Trophoblast cell (in vitro differentiated cells and primary cell): ENCODE measurements around the gene PRKCH.

Source experiments
- DNase-seq, 2 donors: peaks; one replicate each; pipeline ENCODE4 v3.0.0-alpha.2; 2016
- H2AFZ ChIP-seq: 2 replicates; pipeline ENCODE4 v1.6.1; 2013; ENCODE audit warnings: low read length, moderate library complexity, mild to moderate bottlenecking; ENCODE audit not compliant: insufficient read depth, poor library complexity
- H2AK5ac ChIP-seq: 2 replicates; pipeline ENCODE4 v1.6.1; 2013; ENCODE audit warnings: mild to moderate bottlenecking, low read length
- H2BK120ac ChIP-seq: 2 replicates; pipeline ENCODE4 v1.6.1; 2013; ENCODE audit warnings: low read length, mild to moderate bottlenecking, moderate library complexity; ENCODE audit not compliant: insufficient read depth, poor library complexity
- H2BK12ac ChIP-seq: 2 replicates; pipeline ENCODE4 v1.6.1; 2013; ENCODE audit warnings: mild to moderate bottlenecking, low read length, moderate library complexity
- H2BK5ac ChIP-seq: 2 replicates; pipeline ENCODE4 v1.6.1; 2013; ENCODE audit warnings: low read length, low read depth, moderate library complexity, mild to moderate bottlenecking; ENCODE audit not compliant: poor library complexity
- H3K14ac ChIP-seq: 2 replicates; pipeline ENCODE4 v1.6.1; 2013; ENCODE audit warnings: mild to moderate bottlenecking, low read length
- H3K18ac ChIP-seq: 2 replicates; pipeline ENCODE4 v1.6.1; 2013; ENCODE audit warnings: mild to moderate bottlenecking, low read length
- H3K23ac ChIP-seq: 2 replicates; pipeline ENCODE4 v1.6.1; 2013; ENCODE audit warnings: low read length
- H3K27ac ChIP-seq: 2 replicates; pipeline ENCODE4 v1.5.1; 2013; ENCODE audit warnings: low read depth, mild to moderate bottlenecking, inconsistent platforms, low read length, moderate library complexity
- H3K27me3 ChIP-seq: 2 replicates; pipeline ENCODE4 v1.6.1; 2013; ENCODE audit warnings: inconsistent platforms, mild to moderate bottlenecking, low read length, moderate library complexity; ENCODE audit not compliant: insufficient read depth
- H3K36me3 ChIP-seq, 2 experiments: 1 replicate in 1 of 2; 2 replicates in 1 of 2; pipeline ENCODE4 v1.6.1; 2013; ENCODE audit warnings: low read length in 2 of 2, mild to moderate bottlenecking in 2 of 2, moderate library complexity in 1 of 2; ENCODE audit not compliant: insufficient read depth in 2 of 2, control insufficient read depth in 1 of 2
- H3K4ac ChIP-seq: 2 replicates; pipeline ENCODE4 v1.6.1; 2013; ENCODE audit warnings: low read depth, mild to moderate bottlenecking, low read length, moderate library complexity
- H3K4me1 ChIP-seq, 2 experiments: 1 replicate in 1 of 2; 2 replicates in 1 of 2; pipeline ENCODE4 v1.6.1; 2013; ENCODE audit warnings: low read length in 2 of 2, mild to moderate bottlenecking in 2 of 2, moderate library complexity in 1 of 2; ENCODE audit not compliant: insufficient read depth in 2 of 2, control insufficient read depth in 1 of 2
- H3K4me2 ChIP-seq: 2 replicates; pipeline ENCODE4 v1.6.1; 2013; ENCODE audit warnings: inconsistent platforms, mild to moderate bottlenecking, low read length, moderate library complexity
- H3K4me3 ChIP-seq: 2 replicates; pipeline ENCODE4 v1.5.1; 2013; ENCODE audit warnings: mild to moderate bottlenecking, low read depth, low read length, inconsistent platforms
- H3K79me1 ChIP-seq: one replicate; pipeline ENCODE4 v1.6.1; 2013; ENCODE audit warnings: low read length
- H3K79me2 ChIP-seq: 2 replicates; pipeline ENCODE4 v1.6.1; 2013; ENCODE audit warnings: low read length, mild to moderate bottlenecking; ENCODE audit not compliant: control insufficient read depth, insufficient read depth, poor library complexity
- H3K9ac ChIP-seq: 2 replicates; pipeline ENCODE4 v1.6.1; 2013; ENCODE audit warnings: mild to moderate bottlenecking, low read length
- H3K9me3 ChIP-seq: 2 replicates; pipeline ENCODE4 v1.6.1; 2013; ENCODE audit warnings: low read depth, mild to moderate bottlenecking, control low read depth, inconsistent platforms, low read length; ENCODE audit not compliant: insufficient read depth
- H4K12ac ChIP-seq: 2 replicates; pipeline ENCODE4 v1.6.1; 2013; ENCODE audit warnings: low read depth, mild to moderate bottlenecking, low read length, moderate library complexity
- H4K8ac ChIP-seq: 2 replicates; pipeline ENCODE4 v1.6.1; 2013; ENCODE audit warnings: low read depth, mild to moderate bottlenecking, low read length, moderate library complexity
- H4K91ac ChIP-seq: one replicate; pipeline ENCODE4 v1.6.1; 2013; ENCODE audit warnings: low read depth, mild to moderate bottlenecking, low read length, moderate library complexity
- WGBS: extraction: QIAGEN DNeasy Blood & Tissue Kit; methylation state at CpG from one replicate; pipeline ENCODE4 v1.1.7; 2013; ENCODE audit warnings: missing lambda C conversion rate; ENCODE audit not compliant: insufficient read length, insufficient coverage; ENCODE audit errors: extremely low coverage; 5-methylcytosine and 5-hydroxymethylcytosine counted together

Gene PRKCH

DNA sequence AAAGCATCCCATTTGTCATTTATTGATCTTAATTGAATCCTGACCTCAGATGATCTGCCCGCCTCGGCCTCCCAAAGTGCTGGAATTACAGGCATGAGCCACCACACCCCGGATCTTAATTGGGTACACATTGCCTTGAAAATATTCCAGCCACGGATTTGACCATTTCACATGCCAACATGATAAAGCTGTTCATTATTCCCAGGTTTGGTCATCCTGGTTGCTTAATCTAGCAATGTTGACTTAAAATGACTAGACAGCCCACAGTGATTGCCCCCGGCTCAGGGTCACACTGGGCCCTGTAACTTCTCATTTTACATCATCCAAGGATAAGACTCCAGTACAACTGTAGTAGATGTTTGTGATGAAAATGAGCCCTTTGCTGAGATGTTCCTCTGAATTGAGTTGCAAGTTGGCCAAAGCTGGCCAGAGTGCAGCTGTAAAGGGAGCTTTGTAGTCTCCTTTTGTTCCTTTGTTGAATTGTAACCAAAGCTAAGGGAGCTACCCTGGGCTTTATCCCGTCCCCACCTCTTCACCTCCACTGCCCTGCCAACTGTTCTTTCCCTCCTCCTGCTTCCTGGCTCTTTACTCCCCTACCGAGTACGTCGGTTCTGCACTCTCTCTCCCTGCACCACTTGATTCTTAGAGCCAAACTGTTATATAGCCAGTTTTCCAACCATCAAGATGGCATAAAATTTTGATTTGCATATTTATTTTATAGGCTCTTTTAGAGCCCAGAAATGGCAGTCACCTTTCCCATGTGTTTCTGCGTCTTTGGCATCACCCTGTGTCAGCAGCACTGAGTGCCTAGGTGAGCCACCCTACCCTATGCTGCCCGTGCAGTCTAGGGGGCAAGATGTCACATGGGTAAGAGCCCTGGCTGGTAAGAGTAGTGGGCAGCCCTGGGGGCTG lies 232.6 kb downstream of the PRKCH start:
- Histone ChIP-seq H2BK120ac (peak overlapping the region; percentile 16), H2BK5ac (no peak overlapping the region), H3K23ac (no peak overlapping the region), H3K27ac (no peak overlapping the region), H2AK5ac (peak overlapping the region; percentile 63), H3K9ac (no peak overlapping the region), H3K4me2 (no peak overlapping the region), H2BK12ac (peak overlapping the region; percentile 54), H4K91ac (peak overlapping the region; percentile 50), H3K36me3 (peaks cover 11 to 13% of the 10 kb centered on the region in 2 experiments), H4K8ac (no peak overlapping the region), H4K12ac (no peak overlapping the region), H3K27me3 (no peaks in the 10 kb centered on the region), H3K14ac (no peak overlapping the region), H3K79me2 (no peaks in the 10 kb centered on the region), H3K79me1 (peaks cover 17% of the 10 kb centered on the region), H3K4ac (no peak overlapping the region), H2AFZ (no peak overlapping the region), H3K4me3 (no peak overlapping the region), H3K9me3 (peaks cover 3% of the 10 kb centered on the region), H3K18ac (no peak overlapping the region), H3K4me1 (peaks cover 3 to 7% of the 10 kb centered on the region in 2 experiments)
- WGBS = no CpG with 5 or more reads among the region's 11 CpGs
- peak; percentile 86 to 87 for DNase-seq

DNA sequence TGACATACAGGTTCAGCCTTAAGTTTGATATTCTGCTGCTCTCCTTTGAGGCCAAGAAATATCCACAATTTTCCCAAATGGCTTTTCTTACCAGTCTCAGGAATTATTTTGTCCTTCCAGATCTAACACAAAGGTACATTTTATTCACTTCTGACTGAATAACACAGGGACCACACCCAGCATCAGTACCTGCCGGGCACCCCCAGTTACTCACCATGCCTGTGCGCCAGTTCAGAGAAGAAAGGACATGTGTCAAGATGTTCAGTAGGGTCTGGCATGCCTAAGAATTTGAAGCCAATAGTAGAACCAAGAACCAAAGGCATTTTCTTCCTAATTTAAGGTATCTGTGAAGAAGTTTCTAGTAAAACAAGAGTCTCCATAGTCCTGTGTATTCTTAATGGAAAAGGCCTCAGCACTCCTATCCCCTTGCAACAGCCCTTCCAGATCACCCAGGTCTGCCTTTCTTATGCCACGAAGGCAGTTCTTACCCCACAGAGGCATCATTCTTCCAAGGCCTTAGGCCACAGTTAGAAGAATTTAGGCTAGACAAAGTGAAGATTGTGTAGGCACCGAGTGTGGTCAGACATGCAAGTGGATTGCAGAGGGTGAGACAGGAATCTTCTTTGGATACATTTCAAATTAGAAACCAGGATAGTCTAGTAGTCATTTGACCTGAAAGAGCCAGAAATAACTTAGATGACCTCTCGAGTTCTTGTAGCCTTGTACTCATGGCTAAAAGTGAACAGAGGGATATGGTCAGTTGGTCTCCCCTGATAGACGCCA lies 233.9 kb downstream of the PRKCH start:
- peaks cover 2% of the 10 kb centered on the region for H3K79me2 ChIP-seq
- H2AFZ ChIP-seq = no peak overlapping the region
- H2BK12ac ChIP-seq = peak overlapping the region; percentile 76
- H3K4me2 ChIP-seq = no peak overlapping the region
- no peak overlapping the region for H3K23ac ChIP-seq
- no peak overlapping the region for H4K8ac ChIP-seq
- H3K27ac ChIP-seq = no peak overlapping the region
- H3K4me3 ChIP-seq = no peak overlapping the region
- H3K4ac ChIP-seq = no peak overlapping the region
- H3K18ac ChIP-seq = no peak overlapping the region
- no peaks in the 10 kb centered on the region for H3K27me3 ChIP-seq
- no peak overlapping the region for H4K12ac ChIP-seq
- H4K91ac ChIP-seq = peak overlapping the region; percentile 50
- H3K9ac ChIP-seq = no peak overlapping the region
- peaks cover 8 to 15% of the 10 kb centered on the region in 2 experiments for H3K4me1 ChIP-seq
- H2BK5ac ChIP-seq = no peak overlapping the region
- peaks cover 9% of the 10 kb centered on the region in 2 experiments for H3K36me3 ChIP-seq
- WGBS = no CpG with 5 or more reads among the region's 6 CpGs
- H3K14ac ChIP-seq = peak overlapping the region; percentile 62
- peaks cover 26% of the 10 kb centered on the region for H3K79me1 ChIP-seq
- peaks cover 3% of the 10 kb centered on the region for H3K9me3 ChIP-seq
- peak; percentile 59 to 69 for DNase-seq
- H2BK120ac ChIP-seq = peak overlapping the region; percentile 32
- H2AK5ac ChIP-seq = no peak overlapping the region

DNA sequence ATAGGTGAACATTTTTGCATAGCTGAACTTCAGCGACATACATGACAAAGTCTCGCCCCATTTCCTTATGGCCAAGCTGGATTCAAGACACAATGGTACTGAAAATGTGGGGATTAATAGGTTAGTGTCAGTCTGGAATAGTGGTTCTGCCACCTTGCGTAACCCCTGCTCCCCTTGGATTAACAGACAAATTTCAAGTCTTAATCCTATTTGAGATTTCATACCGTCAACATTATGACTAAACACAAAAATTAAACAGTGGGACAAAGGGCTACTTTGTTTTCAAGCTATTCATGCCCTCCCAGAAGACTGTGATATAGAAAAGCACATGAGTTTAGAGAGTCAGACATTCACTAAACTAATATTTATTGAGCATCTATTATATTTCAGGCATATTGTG lies 235.1 kb downstream of the PRKCH start:
- Histone ChIP-seq H3K9me3 (peaks cover 3% of the 10 kb centered on the region), H3K14ac (no peak overlapping the region), H3K27ac (no peak overlapping the region), H4K8ac (no peak overlapping the region), H3K23ac (no peak overlapping the region), H3K4me2 (no peak overlapping the region), H3K18ac (no peak overlapping the region), H2AK5ac (no peak overlapping the region), H4K12ac (no peak overlapping the region), H3K4ac (no peak overlapping the region), H2AFZ (no peak overlapping the region), H3K36me3 (peaks cover 4% of the 10 kb centered on the region in 2 experiments), H3K9ac (no peak overlapping the region), H3K27me3 (no peaks in the 10 kb centered on the region), H3K4me3 (no peak overlapping the region), H4K91ac (no peak overlapping the region), H3K4me1 (peaks cover 15 to 26% of the 10 kb centered on the region in 2 experiments), H2BK12ac (peak overlapping the region; percentile 16), H3K79me1 (peaks cover 37% of the 10 kb centered on the region), H2BK5ac (no peak overlapping the region), H2BK120ac (no peak overlapping the region), H3K79me2 (peaks cover 7% of the 10 kb centered on the region)
- no peak for DNase-seq
- no CpG with 5 or more reads among the region's 4 CpGs for WGBS

DNA sequence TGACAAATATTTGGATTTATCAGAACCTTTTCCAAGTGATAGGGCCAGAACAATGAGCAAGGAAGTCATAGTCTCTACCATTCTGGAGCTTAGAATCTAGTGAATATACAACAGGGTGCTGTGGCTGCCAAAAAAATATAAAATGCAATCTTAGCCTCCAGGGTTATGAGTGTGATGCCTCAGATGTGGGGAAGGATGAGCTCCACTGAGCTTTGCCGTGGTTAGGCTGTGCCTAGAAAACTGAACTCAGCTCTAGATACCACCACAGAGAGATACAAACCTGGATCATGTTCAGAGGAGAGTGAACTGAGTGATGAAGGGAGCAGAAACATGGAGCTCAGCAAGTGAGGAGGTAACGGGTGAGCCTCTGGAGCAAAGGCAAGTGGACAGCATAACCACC lies 235.9 kb downstream of the PRKCH start:
- Histone ChIP-seq H3K4me3 (no peak overlapping the region), H4K12ac (no peak overlapping the region), H2BK5ac (peak overlapping the region; percentile 8), H3K4me2 (no peak overlapping the region), H3K27me3 (no peaks in the 10 kb centered on the region), H3K9me3 (peaks cover 1% of the 10 kb centered on the region), H4K8ac (no peak overlapping the region), H3K18ac (peak overlapping the region; percentile 11), H3K36me3 (peaks cover 2% of the 10 kb centered on the region in 2 experiments), H3K9ac (no peak overlapping the region), H3K27ac (no peak overlapping the region), H3K4me1 (peaks cover 18 to 31% of the 10 kb centered on the region in 2 experiments), H2BK120ac (peak overlapping the region; percentile 25), H2AK5ac (peak overlapping the region; percentile 71), H2BK12ac (peak overlapping the region; percentile 86), H3K14ac (peak overlapping the region; percentile 53), H3K79me1 (peaks cover 43% of the 10 kb centered on the region), H3K23ac (no peak overlapping the region), H2AFZ (no peak overlapping the region), H4K91ac (peak overlapping the region; percentile 13), H3K79me2 (peaks cover 9% of the 10 kb centered on the region), H3K4ac (no peak overlapping the region)
- DNase-seq = no peak
- no CpG with 5 or more reads among the region's 2 CpGs for WGBS
